CD4-positive, alpha-beta T cell treated with Interleukin-1 beta for 1 hour (primary cell): ENCODE results near the gene COL6A1.

Experiments
- DNase-seq, 2 donors: peaks; one replicate each; pipeline ENCODE4 v3.0.0-alpha.2; 2020 to 2022

Gene COL6A1

DNA sequence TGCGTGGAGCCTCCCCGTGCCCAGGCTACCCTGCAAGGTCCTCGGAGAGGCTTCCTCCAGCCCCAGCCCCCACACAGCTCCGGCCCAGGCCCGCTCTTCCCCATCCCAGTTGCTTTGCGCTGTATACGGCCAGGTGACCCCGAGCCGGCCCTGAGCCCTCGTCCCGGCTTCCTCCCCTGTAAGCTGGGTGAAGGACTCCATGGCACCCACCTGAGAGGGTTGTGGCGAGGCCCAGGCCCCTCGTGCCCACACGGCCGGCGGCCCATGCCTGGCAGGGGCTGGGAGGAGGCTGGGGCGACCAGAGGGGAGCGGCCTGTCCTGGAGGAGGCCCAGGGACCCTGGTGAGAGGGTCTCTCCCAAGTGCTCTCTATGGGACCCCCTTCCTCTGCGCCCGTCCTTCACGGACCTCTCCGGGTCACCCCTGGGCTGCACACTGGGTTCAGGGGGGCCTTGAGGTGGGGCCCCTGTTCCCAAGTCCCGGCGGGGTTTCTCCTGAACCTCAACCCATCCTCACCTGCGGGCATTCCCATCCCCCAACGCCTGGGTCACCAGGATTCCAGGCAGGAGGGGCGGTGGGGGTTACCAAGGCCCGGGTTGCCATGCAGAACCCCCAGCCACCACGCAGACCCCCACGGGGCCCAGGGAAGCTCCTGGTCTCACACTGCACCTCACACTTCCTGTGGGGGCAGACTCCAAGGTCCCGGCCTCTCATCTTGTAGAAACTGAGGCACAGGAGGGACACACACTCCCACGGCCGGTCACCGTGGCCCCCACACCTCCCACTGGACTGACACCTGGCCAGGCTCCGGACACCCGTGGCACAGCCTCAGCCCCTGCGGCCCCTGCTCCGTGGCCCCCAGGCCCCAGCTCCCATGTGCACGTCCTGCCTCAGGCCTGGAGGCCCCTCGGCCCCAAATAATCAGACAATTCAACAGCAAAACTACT, 25.2 kb downstream of the COL6A1 start:
- DNase-seq = no peak

DNA sequence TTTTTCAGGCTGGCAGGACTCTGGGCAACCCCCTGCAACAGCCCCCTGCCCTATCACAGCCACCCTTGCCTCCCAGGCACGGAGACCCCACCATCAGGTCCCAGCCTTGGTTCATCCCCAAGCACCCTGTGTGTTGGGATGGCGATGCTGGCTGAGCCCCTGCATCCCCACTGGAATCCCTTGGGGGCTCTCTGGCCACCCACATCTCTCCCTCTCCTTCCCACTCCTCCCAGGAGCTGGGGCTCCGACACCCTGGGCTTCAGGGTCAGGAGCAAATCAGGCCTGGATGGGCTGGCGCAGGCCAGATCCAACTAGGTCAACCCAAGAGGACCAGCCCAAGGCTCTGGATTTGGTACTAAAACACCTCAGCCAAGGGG, 25.9 kb downstream of the COL6A1 start:
- DNase-seq = no peak

GRCh38 chr21:46008893-46009621, 27.5 kb downstream of the COL6A1 start:
- no peak for DNase-seq

DNA sequence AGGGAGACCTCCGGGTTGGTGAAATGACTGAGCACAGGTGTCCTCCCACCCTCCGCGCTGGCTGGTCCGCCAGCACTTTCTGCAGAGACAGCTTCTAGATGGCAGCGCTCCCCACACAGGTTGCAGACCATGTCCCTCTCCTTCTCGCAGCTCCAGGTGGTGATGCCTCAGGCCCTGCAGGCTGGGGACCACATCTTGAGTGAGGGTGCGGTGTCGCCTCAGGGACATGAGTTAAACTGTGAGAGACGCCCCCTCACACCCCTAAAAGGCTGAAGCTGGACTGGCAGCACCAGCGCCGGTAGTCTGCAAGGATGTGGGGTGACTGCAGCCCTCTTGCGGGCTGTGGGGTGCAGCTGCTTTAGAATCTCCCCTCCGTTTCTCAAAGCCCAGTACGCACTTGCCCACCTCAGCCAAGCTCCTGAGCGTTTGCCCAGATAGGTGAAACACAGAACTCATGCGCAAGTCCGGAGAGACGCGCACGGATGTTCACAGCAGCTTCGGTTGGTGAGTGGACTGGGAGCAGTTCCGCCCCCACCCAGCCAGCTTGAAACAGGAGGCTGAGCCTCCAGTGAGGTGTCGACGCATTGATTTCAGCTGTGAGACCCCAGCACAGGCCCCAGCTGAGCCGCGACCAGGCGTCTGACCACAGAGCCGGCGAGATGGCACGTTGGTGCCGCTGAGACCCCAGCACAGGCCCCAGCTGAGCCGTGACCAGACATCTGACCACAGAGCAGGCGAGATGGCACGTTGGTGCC, 28.6 kb downstream of the COL6A1 start:
- no peak for DNase-seq

GRCh38 chr21:46011267-46011967, 29.8 kb downstream of the COL6A1 start:
- no peak for DNase-seq

- DNase-seq = no peak
Observed at GRCh38 chr21:46012154-46012553, 30.6 kb downstream of the COL6A1 start.

DNA sequence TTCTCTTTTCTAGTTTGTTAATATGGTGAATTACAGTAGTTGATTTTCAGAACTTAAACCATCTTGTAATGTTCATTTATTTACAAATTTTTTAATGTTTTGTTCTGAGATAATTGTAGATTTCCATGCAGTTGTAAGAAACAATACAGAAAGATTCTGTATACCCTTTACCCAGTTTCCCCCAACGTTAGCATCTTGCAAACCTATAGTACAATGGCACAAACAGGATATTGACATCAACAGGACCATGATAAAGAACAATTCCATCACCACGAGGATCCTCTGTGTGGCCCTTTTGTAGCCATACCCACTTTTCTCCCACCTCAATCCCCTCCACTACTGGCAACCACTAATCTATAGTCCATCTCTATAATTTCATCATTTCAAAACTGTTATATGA, 33.3 kb downstream of the COL6A1 start:
- DNase-seq = no peak

- no peak for DNase-seq
Observed at GRCh38 chr21:46017148-46017547, 35.6 kb downstream of the COL6A1 start.

GRCh38 chr21:46017695-46018094, 36.1 kb downstream of the COL6A1 start:
- DNase-seq = no peak

GRCh38 chr21:46018615-46019014, 37.0 kb downstream of the COL6A1 start:
- DNase-seq = no peak

GRCh38 chr21:46020581-46020980, 39.0 kb downstream of the COL6A1 start:
- no peak for DNase-seq

DNA sequence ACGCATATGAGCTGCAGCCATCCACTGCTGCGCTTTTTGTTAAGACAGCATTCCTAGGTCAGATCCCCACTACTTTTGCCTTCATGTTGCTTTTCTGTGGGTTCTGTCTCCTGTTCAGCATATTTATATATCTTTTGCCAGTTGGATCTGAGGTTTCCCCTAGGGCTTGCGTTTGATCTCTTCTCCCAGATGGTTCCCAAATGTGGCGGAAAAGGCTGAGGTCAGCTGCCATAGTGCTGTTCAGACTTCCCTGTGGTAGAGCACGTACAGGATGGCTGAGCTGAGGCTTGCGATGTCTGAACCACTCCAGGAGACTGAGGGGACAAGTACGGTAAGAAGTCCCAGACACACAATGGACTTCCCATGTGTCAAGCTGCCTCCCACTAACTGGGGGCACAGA, 39.8 kb downstream of the COL6A1 start:
- no peak for DNase-seq

GRCh38 chr21:46021978-46022544, 40.5 kb downstream of the COL6A1 start:
- DNase-seq = no peak

GRCh38 chr21:46022551-46023525, 41.3 kb downstream of the COL6A1 start:
- DNase-seq = no peak

DNA sequence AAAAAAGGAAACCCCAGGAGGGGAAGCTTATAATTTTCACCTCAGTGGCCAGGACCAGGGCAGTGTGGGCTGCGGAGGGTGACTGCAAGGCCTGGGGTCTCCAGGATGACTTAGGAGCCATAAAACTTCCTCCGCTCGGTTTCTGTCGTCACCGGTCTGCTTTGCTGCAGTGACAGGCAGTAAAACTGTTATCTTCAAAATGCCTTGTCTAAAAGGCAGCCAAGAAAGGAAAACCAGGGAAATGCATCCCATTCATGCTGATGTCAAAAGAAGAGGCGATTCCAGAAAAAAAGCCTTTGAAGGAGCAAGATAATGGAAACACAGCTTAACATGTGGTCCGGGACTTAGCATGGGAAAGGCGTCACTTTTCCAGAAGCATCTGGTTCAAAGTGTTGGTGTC, 42.0 kb downstream of the COL6A1 start:
- DNase-seq = no peak

DNA sequence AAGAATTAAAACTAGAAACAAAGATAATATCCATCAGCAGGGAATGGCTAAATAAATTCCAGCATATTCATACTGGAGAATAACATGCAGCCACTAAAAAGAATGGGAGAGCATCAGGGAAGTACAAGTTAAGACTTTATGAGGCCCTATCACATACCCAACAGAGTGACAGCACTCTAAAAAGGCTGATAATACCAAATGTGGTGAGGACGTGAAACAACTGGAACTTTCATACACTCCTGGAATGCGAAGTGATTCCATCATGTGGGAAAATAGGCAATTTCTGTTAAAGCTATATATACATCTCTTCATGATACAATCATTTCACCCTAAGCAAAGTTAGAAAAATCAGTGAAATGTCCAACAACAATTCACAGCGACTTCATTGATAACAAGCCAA, 42.6 kb downstream of the COL6A1 start:
- no peak for DNase-seq

GRCh38 chr21:46025113-46025770, 43.7 kb downstream of the COL6A1 start:
- DNase-seq = no peak

- DNase-seq = no peak
Observed at GRCh38 chr21:46027851-46028493, 46.4 kb downstream of the COL6A1 start.

DNA sequence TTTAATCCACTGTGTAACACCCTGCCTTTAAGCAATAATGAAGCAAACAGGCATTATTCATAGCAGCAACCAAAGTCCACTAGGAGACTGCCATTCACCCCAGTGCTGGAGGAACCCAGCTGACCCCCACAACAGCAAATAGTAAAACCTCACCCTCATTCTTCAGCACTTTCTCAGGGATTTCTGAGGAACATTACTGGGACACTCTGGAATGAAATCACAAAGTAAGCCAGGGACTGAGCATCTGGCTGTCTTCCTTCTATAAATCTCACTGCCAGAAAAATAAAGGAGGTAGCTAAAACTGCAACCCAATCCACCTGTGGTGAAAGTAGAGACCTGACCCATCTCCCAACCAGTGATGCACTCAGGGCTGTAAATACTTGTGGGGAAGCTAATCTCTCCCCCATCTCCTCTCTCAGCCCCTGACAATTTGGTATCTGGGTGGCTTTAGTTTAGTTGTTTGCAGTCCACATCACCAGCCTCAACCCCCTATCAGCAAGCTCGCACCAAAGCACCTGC, 47.1 kb downstream of the COL6A1 start:
- no peak for DNase-seq
